Right lobe of liver (tissue), 4 donors: ENCODE measurements around the gene THRA.

ENCODE experiments used
- POLR2A ChIP-seq: fragments of 450-650 bp; IDR thresholded peaks from one replicate; pipeline ENCODE4 v1.6.1; 2017; ENCODE audit warnings: antibody characterized with exemption, mild to moderate bottlenecking
- TF ChIP-seq, protein P1 (sequence below), 4 donors: fragments of 200-600 bp in 3 of 4; fragments of 450-650 bp in 1 of 4; IDR thresholded peaks; one replicate each; pipeline versions ENCODE4 v1.5.1 to v1.8.0; 2016 to 2022; ENCODE audit warnings: antibody characterized with exemption in 4 of 4, mild to moderate bottlenecking in 2 of 4
- donor health status: DM: no; HTN: no; CAD: no.
- donor health status: DM: no; HTN: no; CAD: no.
- donor health status: DM: no; HTN: yes; CAD: no.

DNA sequence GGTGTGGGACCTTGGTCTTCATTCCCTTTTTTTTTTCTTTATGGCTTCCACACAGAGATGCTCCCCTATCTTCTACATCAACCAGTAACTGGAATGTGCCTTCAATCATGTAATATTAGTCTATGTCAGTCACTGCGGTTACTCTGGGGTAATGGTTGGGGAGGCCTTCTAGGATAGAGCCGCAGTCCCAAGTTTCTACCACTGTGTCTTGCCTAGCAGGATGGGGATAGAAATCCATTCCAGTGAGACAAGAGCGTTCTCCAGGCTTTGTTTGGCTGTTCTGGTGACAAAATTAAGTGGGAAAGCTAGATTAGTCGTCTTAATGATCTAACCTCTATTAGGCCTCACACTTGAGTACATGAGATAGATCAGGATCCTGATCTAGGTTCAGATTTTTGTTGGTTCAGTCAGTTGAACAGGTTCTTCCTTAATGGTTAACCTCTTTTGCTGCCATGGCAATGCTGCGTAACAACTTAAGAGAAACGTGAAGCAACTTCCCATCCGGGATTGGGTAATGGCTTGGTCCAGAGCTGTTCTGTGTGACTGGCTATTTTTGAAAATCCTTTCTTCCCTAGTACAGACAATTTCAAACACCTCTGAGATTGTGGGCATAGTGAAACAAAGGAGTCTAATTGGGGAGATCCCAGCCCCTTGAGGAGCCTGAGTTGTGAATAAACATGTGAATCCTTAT, 67.7 kb downstream of the THRA start:
- TF ChIP-seq, protein P1, sequence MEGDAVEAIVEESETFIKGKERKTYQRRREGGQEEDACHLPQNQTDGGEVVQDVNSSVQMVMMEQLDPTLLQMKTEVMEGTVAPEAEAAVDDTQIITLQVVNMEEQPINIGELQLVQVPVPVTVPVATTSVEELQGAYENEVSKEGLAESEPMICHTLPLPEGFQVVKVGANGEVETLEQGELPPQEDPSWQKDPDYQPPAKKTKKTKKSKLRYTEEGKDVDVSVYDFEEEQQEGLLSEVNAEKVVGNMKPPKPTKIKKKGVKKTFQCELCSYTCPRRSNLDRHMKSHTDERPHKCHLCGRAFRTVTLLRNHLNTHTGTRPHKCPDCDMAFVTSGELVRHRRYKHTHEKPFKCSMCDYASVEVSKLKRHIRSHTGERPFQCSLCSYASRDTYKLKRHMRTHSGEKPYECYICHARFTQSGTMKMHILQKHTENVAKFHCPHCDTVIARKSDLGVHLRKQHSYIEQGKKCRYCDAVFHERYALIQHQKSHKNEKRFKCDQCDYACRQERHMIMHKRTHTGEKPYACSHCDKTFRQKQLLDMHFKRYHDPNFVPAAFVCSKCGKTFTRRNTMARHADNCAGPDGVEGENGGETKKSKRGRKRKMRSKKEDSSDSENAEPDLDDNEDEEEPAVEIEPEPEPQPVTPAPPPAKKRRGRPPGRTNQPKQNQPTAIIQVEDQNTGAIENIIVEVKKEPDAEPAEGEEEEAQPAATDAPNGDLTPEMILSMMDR (IDR thresholded peaks at IDR 0.05) = no peak
- TF ChIP-seq POLR2A = no peak
